H9 (cell line): Measurements from ENCODE around the gene GPR68. TPM values are rescaled to one million over a fixed set of nuclear protein-coding genes. Genes with fewer than 3 reads are reported as not detected.

Experiments
- DNase-seq: peaks from one replicate; pipeline ENCODE4 v3.0.0-alpha.2; 2017
- H2AFZ ChIP-seq: one replicate; pipeline ENCODE4 v1.6.1; 2013; ENCODE audit warnings: mild to moderate bottlenecking, low read length, control low read depth, moderate library complexity
- H2AK5ac ChIP-seq: 2 replicates; pipeline ENCODE4 v1.6.1; 2013; ENCODE audit warnings: low read length, control low read depth, mixed read lengths; ENCODE audit not compliant: insufficient read length
- H2BK120ac ChIP-seq: one replicate; pipeline ENCODE4 v1.6.1; 2013; ENCODE audit warnings: low read depth, mild to moderate bottlenecking, low read length, control low read depth, inconsistent platforms; ENCODE audit not compliant: poor library complexity, severe bottlenecking
- H2BK12ac ChIP-seq: 2 replicates; pipeline ENCODE4 v1.6.1; 2013; ENCODE audit warnings: low read length, control low read depth, mixed read lengths, low read depth; ENCODE audit not compliant: insufficient read length
- H2BK15ac ChIP-seq: 2 replicates; pipeline ENCODE4 v1.6.1; 2013; ENCODE audit warnings: low read depth, low read length, control low read depth
- H2BK20ac ChIP-seq: one replicate; pipeline ENCODE4 v1.6.1; 2013; ENCODE audit warnings: low read depth, mild to moderate bottlenecking, low read length, control low read depth, inconsistent platforms; ENCODE audit not compliant: poor library complexity, severe bottlenecking
- H2BK5ac ChIP-seq: 2 replicates; pipeline ENCODE4 v1.6.1; 2013; ENCODE audit warnings: low read length, control low read depth, mixed read lengths; ENCODE audit not compliant: insufficient read length
- H3K14ac ChIP-seq: 2 replicates; pipeline ENCODE4 v1.6.1; 2013; ENCODE audit warnings: low read length, control low read depth; ENCODE audit not compliant: insufficient read depth
- H3K18ac ChIP-seq: 2 replicates; pipeline ENCODE4 v1.6.1; 2013; ENCODE audit warnings: low read depth, mild to moderate bottlenecking, mixed read lengths, low read length, control low read depth; ENCODE audit not compliant: insufficient read length
- H3K23ac ChIP-seq: 2 replicates; pipeline ENCODE4 v1.6.1; 2013; ENCODE audit warnings: low read length, control low read depth, mixed read lengths, low read depth; ENCODE audit not compliant: insufficient read length
- H3K23me2 ChIP-seq: 2 replicates; pipeline ENCODE4 v1.6.1; 2013; ENCODE audit warnings: low read depth, mild to moderate bottlenecking, mixed read lengths, low read length, control low read depth; ENCODE audit not compliant: insufficient read length, poor library complexity, severe bottlenecking
- H3K27ac ChIP-seq: 2 replicates; pipeline ENCODE4 v1.5.1; 2013; ENCODE audit warnings: low read length, control low read depth, mixed read lengths, low read depth; ENCODE audit not compliant: insufficient read length
- H3K27me3 ChIP-seq: 2 replicates; pipeline ENCODE4 v1.6.1; 2013; ENCODE audit warnings: low read length, control low read depth, inconsistent platforms; ENCODE audit not compliant: insufficient read depth
- H3K4ac ChIP-seq: 2 replicates; pipeline ENCODE4 v1.6.1; 2013; ENCODE audit warnings: low read depth, mild to moderate bottlenecking, control low read depth, inconsistent platforms, low read length, moderate library complexity
- H3K4me1 ChIP-seq: 2 replicates; pipeline ENCODE4 v1.6.1; 2013; ENCODE audit warnings: low read length, control low read depth, inconsistent platforms; ENCODE audit not compliant: insufficient read depth
- H3K4me2 ChIP-seq: 2 replicates; pipeline ENCODE4 v1.6.1; 2013; ENCODE audit warnings: low read length, control low read depth, mixed read lengths; ENCODE audit not compliant: insufficient read length, insufficient read depth
- H3K56ac ChIP-seq: 2 replicates; pipeline ENCODE4 v1.6.1; 2013; ENCODE audit warnings: low read depth, mild to moderate bottlenecking, mixed read lengths, low read length, control low read depth; ENCODE audit not compliant: insufficient read length
- H3K79me1 ChIP-seq: 2 replicates; pipeline ENCODE4 v1.6.1; 2013; ENCODE audit warnings: low read depth, mild to moderate bottlenecking, moderate library complexity, low read length, control low read depth, inconsistent platforms; ENCODE audit not compliant: insufficient read depth, poor library complexity, severe bottlenecking
- H3K79me2 ChIP-seq: 2 replicates; pipeline ENCODE4 v1.6.1; 2013; ENCODE audit warnings: low read length, control low read depth, inconsistent platforms; ENCODE audit not compliant: insufficient read depth
- H3K9ac ChIP-seq: 2 replicates; pipeline ENCODE4 v1.6.1; 2013; ENCODE audit warnings: low read length, control low read depth, mixed read lengths; ENCODE audit not compliant: insufficient read length; ENCODE audit errors: extremely low read depth
- H3K9me3 ChIP-seq: one replicate; pipeline ENCODE4 v1.6.1; 2013; ENCODE audit warnings: low read depth, low read length, inconsistent platforms; ENCODE audit not compliant: control insufficient read depth
- H3T11ph ChIP-seq: one replicate; pipeline ENCODE4 v1.6.1; 2013; ENCODE audit warnings: mild to moderate bottlenecking, low read length, control low read depth, inconsistent platforms
- H4K20me1 ChIP-seq: one replicate; pipeline ENCODE4 v1.6.1; 2013; ENCODE audit not compliant: control insufficient read depth, insufficient read length, insufficient read depth
- H4K5ac ChIP-seq: 2 replicates; pipeline ENCODE4 v1.6.1; 2013; ENCODE audit warnings: low read depth, mild to moderate bottlenecking, mixed read lengths, low read length, control low read depth; ENCODE audit not compliant: insufficient read length
- H4K8ac ChIP-seq: replicated peaks from 2 replicates; pipeline ENCODE4 v1.6.1; 2013; ENCODE audit warnings: low read length, control low read depth, mixed read lengths, low read depth; ENCODE audit not compliant: insufficient read length
- H4K91ac ChIP-seq: 2 replicates; pipeline ENCODE4 v1.6.1; 2013; ENCODE audit warnings: low read depth, mild to moderate bottlenecking, moderate library complexity, mixed read lengths, low read length, control low read depth; ENCODE audit not compliant: insufficient read length
- H3K27ac Mint-ChIP-seq, 3 experiments: 2 replicates in 2 of 3; 3 replicates in 1 of 3; pipeline ENCODE4 v1.8.0; 2020 to 2021; ENCODE audit warnings: mixed read lengths in 3 of 3, mild to moderate bottlenecking in 1 of 3, moderate library complexity in 1 of 3
- H3K27me3 Mint-ChIP-seq: 2 replicates; pipeline ENCODE4 v1.8.0; 2021; ENCODE audit warnings: low read depth, mild to moderate bottlenecking, moderate library complexity, mixed read lengths
- H3K36me3 Mint-ChIP-seq, 3 experiments: 2 replicates in 2 of 3; 3 replicates in 1 of 3; pipeline ENCODE4 v1.8.0; 2020 to 2021; ENCODE audit warnings: low read depth in 3 of 3, mixed read lengths in 3 of 3; ENCODE audit not compliant: insufficient read depth in 1 of 3
- H3K4me1 Mint-ChIP-seq, 2 experiments: 2 replicates each; pipeline ENCODE4 v1.8.0; 2020; ENCODE audit warnings: mixed read lengths in 2 of 2
- H3K4me3 Mint-ChIP-seq, 2 experiments: 2 replicates in 1 of 2; 3 replicates in 1 of 2; pipeline ENCODE4 v1.8.0; 2020 to 2021; ENCODE audit warnings: mild to moderate bottlenecking in 2 of 2, mixed read lengths in 2 of 2, moderate library complexity in 1 of 2
- H3K9me3 Mint-ChIP-seq, 2 experiments: 2 replicates in 1 of 2; 3 replicates in 1 of 2; pipeline ENCODE4 v1.8.0; 2020; ENCODE audit warnings: mild to moderate bottlenecking in 2 of 2, mixed read lengths in 2 of 2, moderate library complexity in 1 of 2
- CTCF ChIP-seq: fragments of 200-600 bp; sonication (generic); conservative IDR thresholded peaks from 3 replicates; pipeline ENCODE4 v1.8.0; 2021; ENCODE audit warnings: antibody characterized with exemption, mild to moderate bottlenecking
- WGBS: extraction: QIAGEN DNeasy Blood & Tissue Kit; methylation state at CpG from one replicate; pipeline ENCODE4 v1.1.7; 2013; ENCODE audit warnings: missing lambda C conversion rate, low lambda C conversion rate, mixed read lengths; ENCODE audit not compliant: insufficient read length; ENCODE audit errors: extremely low coverage; 5-methylcytosine and 5-hydroxymethylcytosine counted together
- total RNA-seq: library from RNA; stranded (reverse); gene quantifications from 2 replicates; pipeline ENCODE4 v1.2.1, GENCODE V29; 2021

The GPR68 gene
- total RNA-seq, 1 experiment from 2014 or later, result 0.33 TPM

- WGBS, result no CpG with 5 or more reads among the region's 13 CpGs
- Mint-ChIP-seq H3K27me3 (no peaks in the 10 kb centered on the region), H3K27ac (no peak overlapping the region), H3K36me3 (peaks cover 11 to 43% (median 27%) of the 10 kb centered on the region in 3 experiments), H3K4me3 (no peak overlapping the region), H3K4me1 (peaks cover 0 to 8% of the 10 kb centered on the region in 2 experiments; a peak in 1 of 4 replicates), H3K9me3 (no peaks in the 10 kb centered on the region)
- Histone ChIP-seq H4K91ac (no peak overlapping the region), H3K56ac (no peak overlapping the region), H4K8ac (no peak overlapping the region), H4K5ac (no peak overlapping the region), H3K79me2 (no peaks in the 10 kb centered on the region), H2BK20ac (no peak overlapping the region), H3K4me1 (no peaks in the 10 kb centered on the region), H2BK12ac (no peak overlapping the region), H4K20me1 (no peaks in the 10 kb centered on the region), H3K23me2 (no peaks in the 10 kb centered on the region), H3K4me2 (no peak overlapping the region), H2BK5ac (no peak overlapping the region), H3K9me3 (no peaks in the 10 kb centered on the region), H3K18ac (no peak overlapping the region), H3K27ac (no peak overlapping the region), H3K4ac (no peak overlapping the region), H3K14ac (no peak overlapping the region), H3T11ph (no peak overlapping the region), H3K79me1 (no peaks in the 10 kb centered on the region), H2BK15ac (no peak overlapping the region), H2BK120ac (no peak overlapping the region), H2AFZ (no peak overlapping the region), H2AK5ac (no peak overlapping the region), H3K23ac (no peak overlapping the region), H3K27me3 (no peaks in the 10 kb centered on the region), H3K9ac (no peak overlapping the region)
- DNase-seq, result no peak
- no peak for TF ChIP-seq CTCF
Observed at GRCh38 chr14:91273885-91274273, 29.4 kb upstream of the GPR68 start.
